ENCODE data around the gene TNIP1.

- no peak for TF ChIP-seq CTCF (IDR thresholded peaks at IDR 0.05)
- TF ChIP-seq POLR2AphosphoS5 (IDR thresholded peaks at IDR 0.05), result peak in 1 of 2 donors; percentile 30
- no peak for TF ChIP-seq EP300 (IDR thresholded peaks at IDR 0.05)
Observed at GRCh38 chr5:151024440-151025249, 56.2 kb downstream of the TNIP1 start.

Data from esophagus muscularis mucosa (tissue), 4 donors.